Measurements from ENCODE around the gene XPR1. TPM values are rescaled to one million over a fixed set of nuclear protein-coding genes. Genes with fewer than 3 reads are reported as not detected.

Gene XPR1
- total RNA-seq, 1 donor from 2014 or later: 71.8 TPM

GRCh38 chr1:180916012-180916770 lies 284.4 kb downstream of the XPR1 start:
- Mint-ChIP-seq H3K4me3 (ENCODE audit: unreplicated experiment) (no peak overlapping the region), H3K27me3 (ENCODE audit: unreplicated experiment) (peaks cover 26% of the 10 kb centered on the region), H3K9me3 (ENCODE audit: unreplicated experiment) (no peaks in the 10 kb centered on the region), H3K27ac (ENCODE audit: unreplicated experiment) (no peak overlapping the region), H3K36me3 (ENCODE audit: low read depth, unreplicated experiment) (peaks cover 10% of the 10 kb centered on the region), H3K4me1 (ENCODE audit: unreplicated experiment) (peaks cover 10% of the 10 kb centered on the region)
- DNase-seq (ENCODE audit: low spot score): no peak
- no peak for TF ChIP-seq CTCF (IDR thresholded peaks at IDR 0.05; ENCODE audit: unreplicated experiment)

GRCh38 chr1:180916771-180917170 lies 284.9 kb downstream of the XPR1 start:
- TF ChIP-seq CTCF (IDR thresholded peaks at IDR 0.05; ENCODE audit: unreplicated experiment): no peak
- H3K27ac Mint-ChIP-seq (ENCODE audit: unreplicated experiment): no peak overlapping the region
- DNase-seq (ENCODE audit: low spot score): no peak
- peaks cover 26% of the 10 kb centered on the region for H3K27me3 Mint-ChIP-seq (ENCODE audit: unreplicated experiment)
- H3K4me3 Mint-ChIP-seq (ENCODE audit: unreplicated experiment): no peak overlapping the region
- H3K9me3 Mint-ChIP-seq (ENCODE audit: unreplicated experiment): no peaks in the 10 kb centered on the region
- H3K36me3 Mint-ChIP-seq (ENCODE audit: low read depth, unreplicated experiment): peaks cover 10% of the 10 kb centered on the region
- peaks cover 6% of the 10 kb centered on the region for H3K4me1 Mint-ChIP-seq (ENCODE audit: unreplicated experiment)

DNA sequence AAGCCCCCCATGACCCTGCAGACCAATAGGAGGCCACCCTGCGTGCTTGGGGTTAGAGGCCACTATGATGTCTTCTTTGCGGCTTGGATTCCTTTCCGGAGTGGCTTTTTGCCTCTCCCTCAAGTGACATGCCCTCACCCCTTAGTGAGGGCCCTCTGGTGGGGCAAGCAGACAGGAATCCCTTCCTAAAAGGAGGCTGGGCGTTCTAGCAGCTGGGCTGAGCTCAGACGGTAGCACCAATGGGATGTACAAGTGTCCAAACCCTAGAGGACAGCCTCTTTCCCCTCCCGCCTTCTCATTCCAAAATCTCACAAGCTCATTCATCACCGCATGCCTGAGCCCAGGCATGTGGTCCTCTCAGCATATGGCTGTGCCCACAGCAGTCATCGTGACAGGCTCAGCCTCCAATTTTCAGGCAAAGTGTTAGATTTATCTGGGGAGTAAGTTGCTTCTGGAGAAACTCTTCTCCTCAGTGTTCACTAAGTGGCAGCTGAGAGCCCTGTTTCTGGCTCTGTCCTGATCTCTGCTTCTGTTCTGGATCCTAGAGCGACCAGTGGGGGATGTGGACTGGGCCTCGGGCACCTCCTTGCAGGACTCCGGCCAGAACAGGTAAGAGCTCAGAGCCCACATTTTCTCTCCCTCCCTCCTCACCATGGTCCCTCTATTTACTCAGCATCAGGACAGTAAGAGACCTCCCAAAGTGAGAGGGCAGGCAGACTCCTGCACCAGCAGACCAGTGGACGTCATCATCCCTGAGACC lies 285.7 kb downstream of the XPR1 start:
- Mint-ChIP-seq H3K27ac (ENCODE audit: unreplicated experiment) (peak overlapping the region; percentile 36), H3K4me1 (ENCODE audit: unreplicated experiment) (peaks cover 3% of the 10 kb centered on the region), H3K4me3 (ENCODE audit: unreplicated experiment) (no peak overlapping the region), H3K36me3 (ENCODE audit: low read depth, unreplicated experiment) (peaks cover 10% of the 10 kb centered on the region), H3K9me3 (ENCODE audit: unreplicated experiment) (no peaks in the 10 kb centered on the region), H3K27me3 (ENCODE audit: unreplicated experiment) (peaks cover 26% of the 10 kb centered on the region)
- no peak for DNase-seq (ENCODE audit: low spot score)
- no peak for TF ChIP-seq CTCF (IDR thresholded peaks at IDR 0.05; ENCODE audit: unreplicated experiment)

DNA sequence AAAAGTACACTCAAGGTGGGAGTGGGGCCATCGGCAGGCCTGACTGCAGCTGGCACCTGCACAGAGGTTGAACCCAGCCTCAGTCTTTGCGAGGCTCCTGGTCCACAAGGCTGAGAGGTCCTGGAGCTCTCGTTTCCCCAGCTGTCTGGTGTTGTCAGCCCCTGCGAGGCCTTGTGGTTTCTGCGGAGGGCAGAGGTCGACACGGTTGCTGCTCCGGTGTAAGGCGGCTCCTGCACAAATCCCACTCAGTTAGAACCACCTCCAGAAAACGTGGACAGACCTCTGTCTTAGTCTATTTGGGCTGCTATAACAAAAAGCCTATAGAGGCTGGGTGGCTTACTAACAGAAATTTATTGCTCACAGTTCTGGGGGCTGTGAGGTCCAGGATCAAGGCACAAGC lies 286.7 kb downstream of the XPR1 start:
- Mint-ChIP-seq H3K27me3 (ENCODE audit: unreplicated experiment) (peaks cover 24% of the 10 kb centered on the region), H3K4me3 (ENCODE audit: unreplicated experiment) (no peak overlapping the region), H3K4me1 (ENCODE audit: unreplicated experiment) (peaks cover 10% of the 10 kb centered on the region), H3K9me3 (ENCODE audit: unreplicated experiment) (no peaks in the 10 kb centered on the region), H3K36me3 (ENCODE audit: low read depth, unreplicated experiment) (peaks cover 9% of the 10 kb centered on the region), H3K27ac (ENCODE audit: unreplicated experiment) (no peak overlapping the region)
- TF ChIP-seq CTCF (IDR thresholded peaks at IDR 0.05; ENCODE audit: unreplicated experiment): no peak
- no peak for DNase-seq (ENCODE audit: low spot score)

DNA sequence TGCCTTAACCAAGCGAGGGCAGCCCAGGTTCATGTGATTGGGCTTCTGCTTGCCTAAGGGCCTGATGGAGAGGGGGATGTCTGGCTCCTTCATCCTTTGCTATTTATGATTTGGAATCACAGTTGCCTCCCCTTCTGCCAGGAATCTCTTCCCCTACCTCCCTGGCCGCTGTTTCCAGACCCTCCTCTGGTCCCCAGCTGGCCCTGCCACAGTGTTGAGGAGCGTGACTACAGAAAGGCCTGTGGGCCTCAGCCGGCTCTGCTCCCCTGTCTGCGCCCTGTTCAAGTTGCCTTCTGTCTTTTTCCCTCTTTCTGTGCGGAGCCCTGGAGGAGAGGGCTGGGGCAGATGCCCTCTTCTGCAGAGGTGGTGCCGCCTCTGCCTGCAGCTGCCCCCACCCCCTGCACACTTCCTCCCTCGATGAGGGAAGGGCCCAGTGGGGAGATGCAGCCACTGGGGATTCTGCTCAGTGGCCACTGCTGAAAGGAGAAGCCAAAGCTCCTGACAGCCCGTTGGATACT lies 287.4 kb downstream of the XPR1 start:
- H3K36me3 Mint-ChIP-seq (ENCODE audit: low read depth, unreplicated experiment): peaks cover 3% of the 10 kb centered on the region
- H3K4me3 Mint-ChIP-seq (ENCODE audit: unreplicated experiment): no peak overlapping the region
- no peak for DNase-seq (ENCODE audit: low spot score)
- no peak for TF ChIP-seq CTCF (IDR thresholded peaks at IDR 0.05; ENCODE audit: unreplicated experiment)
- H3K9me3 Mint-ChIP-seq (ENCODE audit: unreplicated experiment): no peaks in the 10 kb centered on the region
- peaks cover 20% of the 10 kb centered on the region for H3K27me3 Mint-ChIP-seq (ENCODE audit: unreplicated experiment)
- H3K27ac Mint-ChIP-seq (ENCODE audit: unreplicated experiment): no peak overlapping the region
- peaks cover 12% of the 10 kb centered on the region for H3K4me1 Mint-ChIP-seq (ENCODE audit: unreplicated experiment)

All from endothelial cell (in vitro differentiated cells).